OCI-LY1 (cell line): Measurements from ENCODE around the gene TMEM181.
"Not testable (repeated sequence)": the region's sequence is repeated elsewhere in the genome, so short reads cannot be mapped to it uniquely, and the experiment has no call there.

Source experiments
- H2AFZ ChIP-seq: fragments of 200-600 bp; sonication (generic), shearing (Covaris generic); 2 replicates; pipeline ENCODE4 v1.6.0; 2014; ENCODE audit warnings: antibody characterized with exemption, mild to moderate bottlenecking, low read length
- H3F3A ChIP-seq: fragments of 200-600 bp; sonication (generic), shearing (Covaris generic); 2 replicates; pipeline ENCODE4 v1.6.0; 2014; ENCODE audit warnings: mild to moderate bottlenecking, antibody characterized with exemption, low read length, moderate library complexity; ENCODE audit not compliant: insufficient read depth
- H3K27ac ChIP-seq: fragments of 200-600 bp; sonication (generic); 2 replicates; pipeline ENCODE4 v1.5.1; 2014; ENCODE audit warnings: low read length, mixed run types, mild to moderate bottlenecking, low read depth; ENCODE audit not compliant: poor library complexity, severe bottlenecking
- H3K27me3 ChIP-seq: fragments of 200-600 bp; sonication (generic); 2 replicates; pipeline ENCODE4 v1.6.0; 2014; ENCODE audit warnings: antibody characterized with exemption, mild to moderate bottlenecking, low read length, moderate library complexity; ENCODE audit not compliant: insufficient read depth
- H3K36me3 ChIP-seq: fragments of 200-600 bp; sonication (generic); 2 replicates; pipeline ENCODE4 v1.6.1; 2014; ENCODE audit warnings: mild to moderate bottlenecking, antibody characterized with exemption, low read length, moderate library complexity, mixed read lengths; ENCODE audit not compliant: insufficient read depth
- H3K4me1 ChIP-seq: fragments of 200-600 bp; sonication (generic); 2 replicates; pipeline ENCODE4 v1.5.1; 2014; ENCODE audit warnings: mild to moderate bottlenecking, low read length, moderate library complexity; ENCODE audit not compliant: insufficient read depth, severe bottlenecking
- H3K4me2 ChIP-seq: fragments of 200-600 bp; sonication (generic), shearing (Covaris generic); 2 replicates; pipeline ENCODE4 v1.6.1; 2014; ENCODE audit warnings: low read length
- H3K4me3 ChIP-seq: fragments of 200-600 bp; sonication (generic); 2 replicates; pipeline ENCODE4 v1.5.1; 2014; ENCODE audit warnings: low read length, low read depth, mild to moderate bottlenecking, mixed read lengths; ENCODE audit not compliant: poor library complexity, severe bottlenecking
- H3K79me2 ChIP-seq: fragments of 200-600 bp; shearing (Covaris generic); 2 replicates; pipeline ENCODE4 v1.6.1; 2016; ENCODE audit warnings: mixed run types, low read length, mixed read lengths; ENCODE audit not compliant: insufficient read depth
- H3K9ac ChIP-seq: fragments of 200-600 bp; sonication (generic), shearing (Covaris generic); 2 replicates; pipeline ENCODE4 v1.6.1; 2014; ENCODE audit warnings: mild to moderate bottlenecking, low read length, mixed read lengths
- H3K9me2 ChIP-seq: fragments of 200-600 bp; sonication (generic), shearing (Covaris generic); 2 replicates; pipeline ENCODE4 v1.6.1; 2014; ENCODE audit warnings: low read depth, mild to moderate bottlenecking, low read length, mixed read lengths
- H3K9me3 ChIP-seq: fragments of 200-600 bp; shearing (Covaris generic); 2 replicates; pipeline ENCODE4 v1.6.1; 2014; ENCODE audit warnings: low read length, mixed read lengths
- H4K20me1 ChIP-seq: fragments of 200-600 bp; sonication (generic), shearing (Covaris generic); 2 replicates; pipeline ENCODE4 v1.6.0; 2016; ENCODE audit warnings: mild to moderate bottlenecking, low read length; ENCODE audit not compliant: insufficient read depth
- CTCF ChIP-seq: fragments of 200-600 bp; sonication (generic), shearing (Covaris generic); IDR thresholded peaks from 2 replicates; pipeline ENCODE4 v1.5.1; 2017; ENCODE audit warnings: mild to moderate bottlenecking, antibody characterized with exemption, low read length, moderate library complexity, mixed read lengths
- EZH2 ChIP-seq: fragments of 200-600 bp; sonication (generic), shearing (Covaris generic); IDR thresholded peaks from 2 replicates; pipeline ENCODE4 v1.8.0; 2017; ENCODE audit warnings: borderline replicate concordance, mixed run types, mild to moderate bottlenecking, antibody characterized with exemption, low read length, moderate library complexity, mixed read lengths

TMEM181 gene

GRCh38 chr6:158605266-158605878 lies 45.5 kb downstream of the TMEM181 start:
- no peaks in the 10 kb centered on the region for H3K4me1 ChIP-seq
- H3K9me3 ChIP-seq: no peaks in the 10 kb centered on the region
- H4K20me1 ChIP-seq: no peaks in the 10 kb centered on the region
- H3K79me2 ChIP-seq: no peaks in the 10 kb centered on the region
- no peak overlapping the region for H2AFZ ChIP-seq
- H3K36me3 ChIP-seq: peaks cover 33% of the 10 kb centered on the region
- no peak overlapping the region for H3K9ac ChIP-seq
- no peak overlapping the region for H3K4me3 ChIP-seq
- peak; percentile 85 for TF ChIP-seq CTCF
- TF ChIP-seq EZH2: no peak
- no peaks in the 10 kb centered on the region for H3K9me2 ChIP-seq
- no peaks in the 10 kb centered on the region for H3K27me3 ChIP-seq
- H3K27ac ChIP-seq: no peak overlapping the region
- no peak overlapping the region for H3K4me2 ChIP-seq
- no peaks in the 10 kb centered on the region for H3F3A ChIP-seq

- not testable (repeated sequence) for H3K4me2 ChIP-seq, H3K9ac ChIP-seq, H3F3A ChIP-seq, H3K4me3 ChIP-seq, H3K27ac ChIP-seq, H3K9me2 ChIP-seq, H2AFZ ChIP-seq, H3K9me3 ChIP-seq, H4K20me1 ChIP-seq, H3K4me1 ChIP-seq, H3K27me3 ChIP-seq, H3K79me2 ChIP-seq
- peaks cover 39% of the 10 kb centered on the region for H3K36me3 ChIP-seq
Measured at GRCh38 chr6:158606011-158606410, 46.1 kb downstream of the TMEM181 start.

- Histone ChIP-seq H4K20me1 (no peaks in the 10 kb centered on the region), H3K79me2 (no peaks in the 10 kb centered on the region), H3K9ac (no peak overlapping the region), H2AFZ (no peak overlapping the region), H3K4me3 (no peak overlapping the region), H3K4me1 (no peaks in the 10 kb centered on the region), H3K4me2 (no peak overlapping the region), H3K9me3 (no peaks in the 10 kb centered on the region), H3K36me3 (peaks cover 47% of the 10 kb centered on the region), H3K9me2 (no peaks in the 10 kb centered on the region), H3K27ac (no peak overlapping the region), H3F3A (no peaks in the 10 kb centered on the region), H3K27me3 (no peaks in the 10 kb centered on the region)
- no peak for TF ChIP-seq CTCF
- TF ChIP-seq EZH2: no peak
Measured at GRCh38 chr6:158606935-158607334, 47.0 kb downstream of the TMEM181 start.
